ENCODE results near the gene MAP4K4.

The MAP4K4 gene

GRCh38 chr2:101692766-101693165 is 4.7 kb upstream of the MAP4K4 start:
- no peak for DNase-seq (ENCODE audit: low read depth)

- DNase-seq (ENCODE audit: low read depth), result no peak
These were observed 3.4 kb upstream of the MAP4K4 start for GRCh38 chr2:101693991-101694588.

GRCh38 chr2:101696272-101697123 is 1.0 kb upstream of the MAP4K4 start:
- DNase-seq (ENCODE audit: low read depth), result no peak

- no peak for DNase-seq (ENCODE audit: low read depth)
These were observed 722 bp downstream of the MAP4K4 start for GRCh38 chr2:101698014-101698843.

- DNase-seq (ENCODE audit: low read depth), result no peak
These were observed 1.6 kb downstream of the MAP4K4 start for GRCh38 chr2:101698844-101699754.

- no peak for DNase-seq (ENCODE audit: low read depth)
These were observed 2.4 kb downstream of the MAP4K4 start for GRCh38 chr2:101699755-101700461.

GRCh38 chr2:101704046-101704466 is 6.5 kb downstream of the MAP4K4 start:
- DNase-seq (ENCODE audit: low read depth), result peak; percentile 78

GRCh38 chr2:101704816-101705578 is 7.5 kb downstream of the MAP4K4 start:
- DNase-seq (ENCODE audit: low read depth), result no peak

GRCh38 chr2:101706121-101706818 is 8.8 kb downstream of the MAP4K4 start:
- DNase-seq (ENCODE audit: low read depth), result no peak

- DNase-seq (ENCODE audit: low read depth), result no peak
These were observed 9.3 kb downstream of the MAP4K4 start for GRCh38 chr2:101706819-101707177.

- no peak for DNase-seq (ENCODE audit: low read depth)
These were observed 12.5 kb downstream of the MAP4K4 start for GRCh38 chr2:101710036-101710435.

- no peak for DNase-seq (ENCODE audit: low read depth)
These were observed 13.2 kb downstream of the MAP4K4 start for GRCh38 chr2:101710471-101711318.

- DNase-seq (ENCODE audit: low read depth), result no peak
These were observed 16.6 kb downstream of the MAP4K4 start for GRCh38 chr2:101714118-101714517.

- DNase-seq (ENCODE audit: low read depth), result no peak
These were observed 19.8 kb downstream of the MAP4K4 start for GRCh38 chr2:101717071-101717845.

- no peak for DNase-seq (ENCODE audit: low read depth)
These were observed 21.0 kb downstream of the MAP4K4 start for GRCh38 chr2:101718479-101718878.

- DNase-seq (ENCODE audit: low read depth), result no peak
These were observed 21.6 kb downstream of the MAP4K4 start for GRCh38 chr2:101718993-101719571.

- DNase-seq (ENCODE audit: low read depth), result no peak
These were observed 23.2 kb downstream of the MAP4K4 start for GRCh38 chr2:101720732-101721131.

- no peak for DNase-seq (ENCODE audit: low read depth)
These were observed 25.4 kb downstream of the MAP4K4 start for GRCh38 chr2:101722864-101723263.

Measured in GM04504 (cell line).